ENCODE results near the gene RAP1GDS1. TPM values are rescaled to one million over a fixed set of nuclear protein-coding genes. Genes with fewer than 3 reads are reported as not detected.
"Not testable (repeated sequence)": the region's sequence is repeated elsewhere in the genome, so short reads cannot be mapped to it uniquely, and the experiment has no call there.

Gene RAP1GDS1
- total RNA-seq, 2 donors from 2014 or later, result 34.0 to 37.9 TPM

DNA sequence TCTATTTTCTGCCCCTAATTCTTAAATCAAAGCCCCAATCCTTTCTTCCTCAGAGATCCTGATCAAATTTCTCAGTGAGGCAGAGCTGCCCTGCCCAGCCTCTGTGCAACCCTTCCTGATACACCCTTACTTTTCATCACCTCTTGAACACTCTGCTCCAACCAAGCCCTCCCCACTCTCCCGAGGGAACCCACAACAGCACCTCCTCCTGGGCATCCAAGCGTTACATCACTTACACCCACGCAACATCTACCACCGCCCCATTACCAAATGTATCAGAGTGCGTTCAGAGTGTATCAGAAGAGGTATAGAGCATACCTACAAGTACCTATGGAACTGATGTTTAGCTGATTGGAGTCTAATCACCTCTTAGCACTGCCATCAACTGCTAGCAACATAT, 186.5 kb downstream of the RAP1GDS1 start:
- Histone ChIP-seq H3K36me3 (ENCODE audit: control insufficient read depth, insufficient read depth, low read length) (peaks cover 4% of the 10 kb centered on the region), H3K4me3 (ENCODE audit: low read length) (no peak overlapping the region), H3K4me1 (ENCODE audit: control insufficient read depth, insufficient read depth, low read length) (no peaks in the 10 kb centered on the region), H3K9me3 (ENCODE audit: control insufficient read depth, low read length) (no peaks in the 10 kb centered on the region), H3K27ac (ENCODE audit: low read depth, low read length) (no peak overlapping the region), H3K9ac (ENCODE audit: extremely low read depth, low read length, poor library complexity, severe bottlenecking) (no peak overlapping the region), H3K27me3 (ENCODE audit: control insufficient read depth, insufficient read depth, low read length, poor library complexity, severe bottlenecking) (no peaks in the 10 kb centered on the region)
- Mint-ChIP-seq H3K4me3 (no peak overlapping the region), H3K9me3 (no peaks in the 10 kb centered on the region), H3K27ac (no peak overlapping the region), H3K27me3 (ENCODE audit: insufficient read depth) (no peaks in the 10 kb centered on the region), H3K4me1 (no peaks in the 10 kb centered on the region), H3K36me3 (ENCODE audit: low read depth) (peaks cover 10% of the 10 kb centered on the region)
- TF ChIP-seq, protein P1, sequence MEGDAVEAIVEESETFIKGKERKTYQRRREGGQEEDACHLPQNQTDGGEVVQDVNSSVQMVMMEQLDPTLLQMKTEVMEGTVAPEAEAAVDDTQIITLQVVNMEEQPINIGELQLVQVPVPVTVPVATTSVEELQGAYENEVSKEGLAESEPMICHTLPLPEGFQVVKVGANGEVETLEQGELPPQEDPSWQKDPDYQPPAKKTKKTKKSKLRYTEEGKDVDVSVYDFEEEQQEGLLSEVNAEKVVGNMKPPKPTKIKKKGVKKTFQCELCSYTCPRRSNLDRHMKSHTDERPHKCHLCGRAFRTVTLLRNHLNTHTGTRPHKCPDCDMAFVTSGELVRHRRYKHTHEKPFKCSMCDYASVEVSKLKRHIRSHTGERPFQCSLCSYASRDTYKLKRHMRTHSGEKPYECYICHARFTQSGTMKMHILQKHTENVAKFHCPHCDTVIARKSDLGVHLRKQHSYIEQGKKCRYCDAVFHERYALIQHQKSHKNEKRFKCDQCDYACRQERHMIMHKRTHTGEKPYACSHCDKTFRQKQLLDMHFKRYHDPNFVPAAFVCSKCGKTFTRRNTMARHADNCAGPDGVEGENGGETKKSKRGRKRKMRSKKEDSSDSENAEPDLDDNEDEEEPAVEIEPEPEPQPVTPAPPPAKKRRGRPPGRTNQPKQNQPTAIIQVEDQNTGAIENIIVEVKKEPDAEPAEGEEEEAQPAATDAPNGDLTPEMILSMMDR (conservative IDR thresholded peaks at IDR 0.05), result peak; percentile 41
- WGBS, 2 experiments (ENCODE audit: insufficient coverage in 1 of 2, insufficient read length in 1 of 2), result 80 to 95% methylated on average over 1 to 5 of the region's 5 CpGs
- peak; percentile 61 for DNase-seq

DNA sequence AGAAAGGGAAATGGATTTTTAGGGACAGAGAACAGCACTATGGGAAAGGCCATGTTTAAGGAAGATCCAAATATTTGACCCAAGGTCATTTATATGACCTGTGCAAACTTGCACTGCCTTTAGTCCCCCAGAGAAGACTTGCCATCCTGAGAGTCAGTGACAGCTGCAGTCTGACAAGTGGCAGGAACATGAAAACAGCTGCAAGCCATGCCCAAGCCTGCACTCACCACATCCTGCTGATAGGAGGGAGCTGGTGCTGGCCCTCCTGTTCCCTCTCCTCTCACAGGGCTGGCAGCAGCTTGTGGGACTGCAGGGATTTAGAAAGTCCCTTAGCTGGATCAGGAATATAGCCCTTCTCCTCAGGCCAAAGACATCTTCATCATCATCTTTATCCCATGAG, 187.7 kb downstream of the RAP1GDS1 start:
- TF ChIP-seq, protein P1 (conservative IDR thresholded peaks at IDR 0.05), result no peak
- H3K4me1 ChIP-seq (ENCODE audit: control insufficient read depth, insufficient read depth, low read length), result no peaks in the 10 kb centered on the region
- DNase-seq, result no peak
- H3K4me1 Mint-ChIP-seq, result no peaks in the 10 kb centered on the region
- H3K36me3 ChIP-seq (ENCODE audit: control insufficient read depth, insufficient read depth, low read length), result no peaks in the 10 kb centered on the region
- no peak overlapping the region for H3K27ac Mint-ChIP-seq
- H3K4me3 ChIP-seq (ENCODE audit: low read length), result no peak overlapping the region
- H3K9ac ChIP-seq (ENCODE audit: extremely low read depth, low read length, poor library complexity, severe bottlenecking), result no peak overlapping the region
- peaks cover 2% of the 10 kb centered on the region for H3K36me3 Mint-ChIP-seq (ENCODE audit: low read depth)
- no peak overlapping the region for H3K27ac ChIP-seq (ENCODE audit: low read depth, low read length)
- peaks cover 5% of the 10 kb centered on the region for H3K9me3 Mint-ChIP-seq
- no peaks in the 10 kb centered on the region for H3K27me3 Mint-ChIP-seq (ENCODE audit: insufficient read depth)
- H3K4me3 Mint-ChIP-seq, result no peak overlapping the region
- no peaks in the 10 kb centered on the region for H3K9me3 ChIP-seq (ENCODE audit: control insufficient read depth, low read length)
- no peaks in the 10 kb centered on the region for H3K27me3 ChIP-seq (ENCODE audit: control insufficient read depth, insufficient read depth, low read length, poor library complexity, severe bottlenecking)

DNA sequence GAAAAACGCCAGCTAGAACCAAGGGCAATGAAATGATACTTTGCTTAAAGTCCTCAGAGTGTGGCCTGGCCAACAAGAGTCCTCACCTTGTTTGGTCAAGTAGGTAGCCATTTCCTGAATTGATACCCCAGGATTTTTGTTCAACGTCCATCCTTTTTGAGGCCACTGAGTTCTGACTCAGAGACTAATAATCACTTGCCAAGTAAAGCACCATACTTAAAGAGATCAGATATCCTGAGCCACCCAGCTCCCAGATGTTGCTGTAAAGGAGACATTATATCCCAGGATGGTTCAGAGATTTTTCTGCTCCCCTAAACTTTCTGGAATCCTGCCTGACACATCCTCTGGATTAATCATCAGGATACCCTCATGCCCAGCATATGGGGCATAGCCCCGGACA, 190.9 kb downstream of the RAP1GDS1 start:
- H3K9ac ChIP-seq (ENCODE audit: extremely low read depth, low read length, poor library complexity, severe bottlenecking), result no peak overlapping the region
- no peak overlapping the region for H3K27ac Mint-ChIP-seq

DNA sequence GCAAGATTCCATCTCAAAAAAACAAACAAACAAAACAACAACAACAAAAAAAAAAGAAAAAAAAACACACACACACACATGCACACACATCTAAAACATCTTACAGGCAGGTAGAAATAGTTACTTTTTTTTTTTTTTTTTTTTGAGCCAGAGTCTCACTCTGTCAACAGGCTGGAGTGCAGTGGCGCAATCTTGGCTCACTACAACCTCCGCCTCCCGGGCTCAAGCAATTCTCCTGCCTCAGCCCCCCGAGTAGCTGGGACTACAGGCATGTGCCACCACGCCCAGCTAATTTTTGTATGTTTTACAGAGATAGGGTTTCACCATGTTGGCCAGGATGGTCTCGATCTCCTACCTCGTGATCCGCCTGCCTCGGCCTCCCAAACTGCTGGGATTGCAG, 196.2 kb downstream of the RAP1GDS1 start:
- H3K36me3 ChIP-seq (ENCODE audit: control insufficient read depth, insufficient read depth, low read length); H3K4me3 ChIP-seq (ENCODE audit: low read length); H3K27ac Mint-ChIP-seq; DNase-seq; H3K27me3 ChIP-seq (ENCODE audit: control insufficient read depth, insufficient read depth, low read length, poor library complexity, severe bottlenecking); H3K27ac ChIP-seq (ENCODE audit: low read depth, low read length); H3K9ac ChIP-seq (ENCODE audit: extremely low read depth, low read length, poor library complexity, severe bottlenecking); H3K4me3 Mint-ChIP-seq; H3K4me1 ChIP-seq (ENCODE audit: control insufficient read depth, insufficient read depth, low read length); H3K9me3 ChIP-seq (ENCODE audit: control insufficient read depth, low read length); H3K4me1 Mint-ChIP-seq; H3K27me3 Mint-ChIP-seq (ENCODE audit: insufficient read depth); H3K36me3 Mint-ChIP-seq (ENCODE audit: low read depth): not testable (repeated sequence)
- WGBS, 2 experiments (ENCODE audit: insufficient coverage in 1 of 2, insufficient read length in 1 of 2), result 95 to 97% methylated on average over 9 of the region's 9 CpGs
- peaks cover 12% of the 10 kb centered on the region for H3K9me3 Mint-ChIP-seq

More for the DNA sequence above, 190.9 kb downstream of the RAP1GDS1 start:
- no peak overlapping the region for H3K4me3 Mint-ChIP-seq
- no peaks in the 10 kb centered on the region for H3K4me1 Mint-ChIP-seq
- Histone ChIP-seq H3K27me3 (ENCODE audit: control insufficient read depth, insufficient read depth, low read length, poor library complexity, severe bottlenecking) (no peaks in the 10 kb centered on the region), H3K36me3 (ENCODE audit: control insufficient read depth, insufficient read depth, low read length) (no peaks in the 10 kb centered on the region), H3K9me3 (ENCODE audit: control insufficient read depth, low read length) (no peaks in the 10 kb centered on the region), H3K27ac (ENCODE audit: low read depth, low read length) (no peak overlapping the region), H3K4me1 (ENCODE audit: control insufficient read depth, insufficient read depth, low read length) (no peaks in the 10 kb centered on the region), H3K4me3 (ENCODE audit: low read length) (no peak overlapping the region)
- TF ChIP-seq, protein P1 (conservative IDR thresholded peaks at IDR 0.05), result no peak
- DNase-seq, result no peak
- no peaks in the 10 kb centered on the region for H3K27me3 Mint-ChIP-seq (ENCODE audit: insufficient read depth)
- no peaks in the 10 kb centered on the region for H3K36me3 Mint-ChIP-seq (ENCODE audit: low read depth)
- H3K9me3 Mint-ChIP-seq, result peaks cover 5% of the 10 kb centered on the region
- 83 to 85% methylated on average over 2 to 3 of the region's 3 CpGs for WGBS, 2 experiments (ENCODE audit: insufficient coverage in 1 of 2, insufficient read length in 1 of 2)

DNA sequence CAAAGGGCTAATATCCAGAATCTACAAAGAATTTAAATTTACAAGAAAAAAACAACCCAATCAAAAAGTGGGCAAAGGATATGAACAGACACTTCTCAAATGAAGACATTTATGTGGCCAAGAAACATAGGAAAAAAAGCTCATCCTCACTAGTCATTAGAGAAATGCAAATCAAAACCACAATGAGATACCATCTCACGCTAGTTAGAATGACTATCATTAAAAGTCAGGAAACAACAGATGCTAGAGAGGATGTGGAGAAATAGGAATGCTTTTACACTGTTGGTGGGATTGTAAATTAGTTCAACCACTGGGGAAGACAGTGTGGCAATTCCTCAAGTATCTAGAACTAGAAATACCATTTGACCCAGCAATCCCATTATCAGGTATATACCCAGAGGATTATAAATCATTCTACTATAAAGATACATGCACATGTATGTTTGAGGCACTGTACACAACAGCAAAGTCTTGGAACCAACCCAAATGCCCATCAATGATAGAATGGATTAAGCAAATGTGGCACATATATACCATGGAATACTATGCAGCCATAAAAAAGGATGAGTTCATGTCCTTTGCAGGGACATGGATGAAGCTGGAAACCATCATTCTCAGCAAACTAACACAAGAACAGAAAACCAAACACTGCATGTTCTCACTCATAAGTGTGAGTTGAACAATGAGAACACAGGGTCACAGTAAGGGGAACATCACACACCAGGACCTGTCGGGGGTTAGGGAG, 200.1 kb downstream of the RAP1GDS1 start:
- not testable (repeated sequence) for H3K9ac ChIP-seq (ENCODE audit: extremely low read depth, low read length, poor library complexity, severe bottlenecking); H3K27me3 ChIP-seq (ENCODE audit: control insufficient read depth, insufficient read depth, low read length, poor library complexity, severe bottlenecking); H3K4me1 ChIP-seq (ENCODE audit: control insufficient read depth, insufficient read depth, low read length); H3K36me3 ChIP-seq (ENCODE audit: control insufficient read depth, insufficient read depth, low read length); H3K9me3 Mint-ChIP-seq; H3K27ac Mint-ChIP-seq; H3K4me3 ChIP-seq (ENCODE audit: low read length); H3K4me1 Mint-ChIP-seq; DNase-seq; H3K27ac ChIP-seq (ENCODE audit: low read depth, low read length); H3K9me3 ChIP-seq (ENCODE audit: control insufficient read depth, low read length); H3K4me3 Mint-ChIP-seq; H3K27me3 Mint-ChIP-seq (ENCODE audit: insufficient read depth); H3K36me3 Mint-ChIP-seq (ENCODE audit: low read depth)
- WGBS, 2 experiments (ENCODE audit: insufficient coverage in 1 of 2, insufficient read length in 1 of 2), result 95 to 100% methylated on average over 2 of the region's 2 CpGs
